C4-2B (cell line): ENCODE data around the gene ERICH2.

Source experiments
- CTCF ChIP-seq: fragments of 450-650 bp; conservative IDR thresholded peaks from 2 replicates; pipeline ENCODE4 v1.5.1; 2017; ENCODE audit warnings: mild to moderate bottlenecking
- ZFX ChIP-seq: fragments of 450-650 bp; IDR thresholded peaks from 2 replicates; pipeline ENCODE4 v1.6.1; 2017

- TF ChIP-seq CTCF: no peak
- no peak for TF ChIP-seq ZFX
These were observed 22.3 kb upstream of the ERICH2 start for GRCh38 chr2:170747921-170748320.
